OCI-LY1 (cell line): ENCODE data around the gene DTHD1.

Source experiments
- EZH2 ChIP-seq: fragments of 200-600 bp; sonication (generic), shearing (Covaris generic); IDR thresholded peaks from 2 replicates; pipeline ENCODE4 v1.8.0; 2017; ENCODE audit warnings: borderline replicate concordance, mixed run types, mild to moderate bottlenecking, antibody characterized with exemption, low read length, moderate library complexity, mixed read lengths
- TF ChIP-seq, protein P1 (sequence below): fragments of 200-600 bp; sonication (generic), shearing (Covaris generic); IDR thresholded peaks from 2 replicates; pipeline ENCODE4 v1.5.1; 2017; ENCODE audit warnings: mild to moderate bottlenecking, antibody characterized with exemption, low read length, moderate library complexity, mixed read lengths

DNA sequence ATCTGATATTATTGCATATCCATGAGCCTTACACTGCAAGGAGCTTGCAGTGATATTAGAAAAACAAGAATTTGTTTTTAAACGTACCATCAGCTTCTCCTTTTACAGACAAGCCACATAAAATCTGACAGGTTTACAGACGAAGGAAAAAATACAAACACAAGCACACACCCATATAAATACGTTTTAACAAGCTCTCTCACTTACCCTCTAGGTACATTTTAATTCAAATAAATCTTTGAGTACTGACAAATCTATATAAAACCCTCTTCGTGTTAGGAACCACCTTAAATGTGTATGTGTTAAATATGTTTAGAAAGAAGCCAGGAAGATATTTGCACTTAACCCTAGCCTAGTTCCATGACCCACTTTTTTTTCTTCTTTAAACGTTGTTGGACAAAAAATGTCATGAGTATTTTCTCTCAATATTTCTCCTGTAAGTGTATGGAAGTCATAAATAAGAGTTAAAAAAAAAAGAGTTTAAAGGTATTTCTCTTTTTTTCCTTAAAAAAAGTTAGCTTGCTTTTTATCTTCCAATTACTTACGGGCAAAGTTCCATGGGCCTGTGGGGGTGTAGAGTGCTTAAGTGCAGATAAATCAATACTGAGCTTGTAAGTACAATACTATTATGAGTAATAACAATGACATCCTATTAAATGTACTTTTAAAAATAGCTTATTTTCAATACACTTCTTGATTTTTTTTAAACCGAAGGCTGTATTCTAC, 38.6 kb upstream of the DTHD1 start:
- TF ChIP-seq, protein P1, sequence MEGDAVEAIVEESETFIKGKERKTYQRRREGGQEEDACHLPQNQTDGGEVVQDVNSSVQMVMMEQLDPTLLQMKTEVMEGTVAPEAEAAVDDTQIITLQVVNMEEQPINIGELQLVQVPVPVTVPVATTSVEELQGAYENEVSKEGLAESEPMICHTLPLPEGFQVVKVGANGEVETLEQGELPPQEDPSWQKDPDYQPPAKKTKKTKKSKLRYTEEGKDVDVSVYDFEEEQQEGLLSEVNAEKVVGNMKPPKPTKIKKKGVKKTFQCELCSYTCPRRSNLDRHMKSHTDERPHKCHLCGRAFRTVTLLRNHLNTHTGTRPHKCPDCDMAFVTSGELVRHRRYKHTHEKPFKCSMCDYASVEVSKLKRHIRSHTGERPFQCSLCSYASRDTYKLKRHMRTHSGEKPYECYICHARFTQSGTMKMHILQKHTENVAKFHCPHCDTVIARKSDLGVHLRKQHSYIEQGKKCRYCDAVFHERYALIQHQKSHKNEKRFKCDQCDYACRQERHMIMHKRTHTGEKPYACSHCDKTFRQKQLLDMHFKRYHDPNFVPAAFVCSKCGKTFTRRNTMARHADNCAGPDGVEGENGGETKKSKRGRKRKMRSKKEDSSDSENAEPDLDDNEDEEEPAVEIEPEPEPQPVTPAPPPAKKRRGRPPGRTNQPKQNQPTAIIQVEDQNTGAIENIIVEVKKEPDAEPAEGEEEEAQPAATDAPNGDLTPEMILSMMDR, result no peak
- TF ChIP-seq EZH2, result no peak
